ENCODE results near the gene MAGI1.

- TF ChIP-seq CTCF (IDR thresholded peaks at IDR 0.05; ENCODE audit: insufficient read depth, low read length) (no peak), REST (IDR thresholded peaks at IDR 0.05; ENCODE audit: insufficient replicate concordance, low read depth) (no peak), POLR2AphosphoS5 (IDR thresholded peaks at IDR 0.05; ENCODE audit: low read depth) (no peak)
Observed at GRCh38 chr3:65376426-65376825, 662.3 kb downstream of the MAGI1 start.

All from HL-60 (cell line).